K562 (cell line): ENCODE results near the gene GPX7. TPM values are rescaled to one million over a fixed set of nuclear protein-coding genes. Genes with fewer than 3 reads are reported as not detected.

Source experiments
- BRD9 ChIP-seq: fragments of 450-650 bp; IDR thresholded peaks from 2 replicates; pipeline ENCODE4 v1.6.1; 2018; ENCODE audit warnings: low read depth; ENCODE audit not compliant: partially characterized antibody
- CBFB ChIP-seq: sonication (generic); formaldehyde crosslinking; IDR thresholded peaks from 2 replicates; pipeline ENCODE4 v1.4.0; 2020; ENCODE audit warnings: mild to moderate bottlenecking, missing genetic modification reagents
- HMG20A ChIP-seq: fragments of 450-650 bp; formaldehyde crosslinking; conservative IDR thresholded peaks from 2 replicates; pipeline ENCODE4 v1.4.0; 2020; ENCODE audit warnings: mild to moderate bottlenecking, mixed read lengths
- MTA1 ChIP-seq: fragments of 450-650 bp; IDR thresholded peaks from 2 replicates; pipeline ENCODE4 v1.6.1; 2017; ENCODE audit warnings: borderline replicate concordance
- NELFE ChIP-seq: IDR thresholded peaks from 2 replicates; pipeline ENCODE4 v1.6.1; 2011; ENCODE audit warnings: mild to moderate bottlenecking; ENCODE audit not compliant: insufficient read depth, insufficient read length
- NFRKB ChIP-seq: fragments of 450-650 bp; IDR thresholded peaks from 2 replicates; pipeline ENCODE4 v1.6.1; 2016; ENCODE audit warnings: low read depth
- PHF8 ChIP-seq: fragments of 200-600 bp; sonication (generic); IDR thresholded peaks from 2 replicates; pipeline ENCODE4 v1.6.1; 2012; ENCODE audit warnings: mixed run types, mild to moderate bottlenecking, inconsistent platforms, low read length, moderate library complexity, borderline replicate concordance
- PTRF ChIP-seq: fragments of 450-650 bp; IDR thresholded peaks from 2 replicates; pipeline ENCODE4 v1.6.1; 2016; ENCODE audit warnings: mild to moderate bottlenecking, missing genetic modification characterization, missing compliant biosample characterization
- RBM15 ChIP-seq: fragments of 200-400 bp; formaldehyde crosslinking; IDR thresholded peaks from 2 replicates; pipeline ENCODE4 v1.6.1; 2018; ENCODE audit warnings: mild to moderate bottlenecking, low read length, moderate library complexity; ENCODE audit not compliant: insufficient read depth
- SPI1 ChIP-seq: IDR thresholded peaks from 2 replicates; pipeline ENCODE4 v1.6.1; 2011; ENCODE audit warnings: low read depth, low read length, control low read depth, borderline replicate concordance
- TEAD4 ChIP-seq, 2 experiments: sonication (generic) in 1 of 2; formaldehyde crosslinking in 1 of 2; IDR thresholded peaks; 2 replicates each; pipeline versions ENCODE4 v1.6.1 to v1.8.0; 2012 to 2022; ENCODE audit warnings: borderline replicate concordance in 1 of 2, inconsistent platforms in 1 of 2, low read length in 1 of 2, mild to moderate bottlenecking in 1 of 2, missing genetic modification reagents in 1 of 2
- ZNF311 ChIP-seq: fragments of 250-450 bp; sonication (Bioruptor Pico); IDR thresholded peaks from 2 replicates; pipeline ENCODE4 v1.4.0; 2020; ENCODE audit warnings: mild to moderate bottlenecking, moderate library complexity
- ZNF780A ChIP-seq: fragments of 250-450 bp; sonication (Bioruptor Pico); IDR thresholded peaks from 2 replicates; pipeline ENCODE4 v1.5.0; 2021; ENCODE audit warnings: mild to moderate bottlenecking
- polyA plus RNA-seq, 8 experiments: library from polyadenylated mRNA; depleted of rRNA in 4 of 8; stranded (reverse) in 5 of 8; unstranded in 3 of 8; fragments of >200 nt; fragmentation: Nextera tagmentation in 2 of 8; fragmentation: Illumina TruSeq in 1 of 8; extraction: Ambion mirVana in 2 of 8; extraction: Trizol in 1 of 8; gene quantifications; 2 replicates each; pipeline versions ENCODE4 v1.2.1 to v1.2.3, GENCODE V29; 2011 to 2014; ENCODE audit warnings: inconsistent platforms in 1 of 8, missing spikeins in 1 of 8
- total RNA-seq, 7 experiments: library from RNA; depleted of rRNA in 6 of 7; stranded (reverse); fragments of >200 nt in 6 of 7; fragmentation: Illumina TruSeq in 2 of 7; extraction: Trizol in 2 of 7; gene quantifications; 2 replicates each; pipeline versions ENCODE4 v1.2.1 to v1.2.3, GENCODE V29; 2011 to 2021; ENCODE audit warnings: low replicate concordance in 1 of 7
- TF ChIP-seq, protein P1 (sequence below): fragments of 450-650 bp; IDR thresholded peaks from 2 replicates; pipeline ENCODE4 v1.7.0; 2016; ENCODE audit warnings: borderline replicate concordance
- TF ChIP-seq, protein P2 (sequence below): fragments of 250-450 bp; sonication (Bioruptor Pico); IDR thresholded peaks from 2 replicates; pipeline ENCODE4 v1.5.0; 2021; ENCODE audit warnings: mild to moderate bottlenecking, borderline replicate concordance
- TF ChIP-seq, protein P3 (sequence below), 3 experiments: fragments of 200-800 bp in 1 of 3; fragments of 250-450 bp in 1 of 3; fragments of 450-650 bp in 1 of 3; sonication (Bioruptor Pico) in 1 of 3; sonication (Bioruptor generic) in 1 of 3; formaldehyde crosslinking in 1 of 3; IDR thresholded peaks; 2 replicates each; pipeline versions ENCODE4 v1.6.1 to v1.8.0; 2016 to 2022; ENCODE audit warnings: mild to moderate bottlenecking in 2 of 3, missing genetic modification characterization in 2 of 3, missing compliant biosample characterization in 1 of 3, moderate library complexity in 1 of 3
- TF ChIP-seq, protein P4 (sequence below): IDR thresholded peaks from 2 replicates; pipeline ENCODE4 v1.6.1; 2012; ENCODE audit warnings: low read depth, low read length, improper control_type of control experiment, borderline replicate concordance

GPX7 gene
- total and polyA plus RNA-seq, 9 of the 15 experiments (the other 6 are each of a cell fraction or from before 2014, with no cell fraction given) = 0.08 TPM; not detected in 8

DNA sequence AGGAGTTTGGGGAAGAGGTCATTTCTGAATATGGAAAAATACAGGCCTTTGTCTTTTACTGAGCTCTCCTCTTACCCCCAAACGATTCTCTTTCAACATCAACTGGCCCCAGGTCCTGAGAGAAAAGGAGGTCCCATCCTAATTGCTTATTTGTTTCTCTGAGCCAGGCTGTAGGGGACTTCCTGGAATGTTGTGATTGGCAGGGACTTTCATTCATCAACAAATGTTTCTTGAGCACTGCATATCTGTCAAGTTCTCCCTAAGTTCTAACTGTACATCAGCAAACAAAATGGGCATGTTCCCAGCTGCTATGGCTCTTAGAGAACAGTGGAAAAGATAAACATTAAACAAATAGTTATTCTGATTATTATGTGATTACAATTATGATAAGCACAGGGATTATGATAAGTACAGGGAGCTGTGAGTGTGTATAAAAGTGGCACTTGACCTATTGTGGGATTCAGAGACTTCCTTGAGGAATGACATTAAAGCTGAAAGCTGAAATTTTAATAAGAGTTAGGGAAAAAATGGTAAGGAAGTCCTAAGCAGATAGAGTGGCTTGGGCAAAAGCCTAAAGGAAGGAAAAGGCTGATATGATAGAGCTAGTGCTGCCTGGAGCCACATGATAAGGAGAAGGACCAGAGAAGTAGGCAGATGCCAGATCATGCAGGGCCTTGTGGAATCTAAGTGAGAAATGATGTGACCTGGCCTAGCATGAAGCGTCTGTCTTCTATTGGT lies 11.6 kb downstream of the GPX7 start (continued):
- TF ChIP-seq, protein P1, sequence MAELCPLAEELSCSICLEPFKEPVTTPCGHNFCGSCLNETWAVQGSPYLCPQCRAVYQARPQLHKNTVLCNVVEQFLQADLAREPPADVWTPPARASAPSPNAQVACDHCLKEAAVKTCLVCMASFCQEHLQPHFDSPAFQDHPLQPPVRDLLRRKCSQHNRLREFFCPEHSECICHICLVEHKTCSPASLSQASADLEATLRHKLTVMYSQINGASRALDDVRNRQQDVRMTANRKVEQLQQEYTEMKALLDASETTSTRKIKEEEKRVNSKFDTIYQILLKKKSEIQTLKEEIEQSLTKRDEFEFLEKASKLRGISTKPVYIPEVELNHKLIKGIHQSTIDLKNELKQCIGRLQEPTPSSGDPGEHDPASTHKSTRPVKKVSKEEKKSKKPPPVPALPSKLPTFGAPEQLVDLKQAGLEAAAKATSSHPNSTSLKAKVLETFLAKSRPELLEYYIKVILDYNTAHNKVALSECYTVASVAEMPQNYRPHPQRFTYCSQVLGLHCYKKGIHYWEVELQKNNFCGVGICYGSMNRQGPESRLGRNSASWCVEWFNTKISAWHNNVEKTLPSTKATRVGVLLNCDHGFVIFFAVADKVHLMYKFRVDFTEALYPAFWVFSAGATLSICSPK = no peak
- TF ChIP-seq, protein P2, sequence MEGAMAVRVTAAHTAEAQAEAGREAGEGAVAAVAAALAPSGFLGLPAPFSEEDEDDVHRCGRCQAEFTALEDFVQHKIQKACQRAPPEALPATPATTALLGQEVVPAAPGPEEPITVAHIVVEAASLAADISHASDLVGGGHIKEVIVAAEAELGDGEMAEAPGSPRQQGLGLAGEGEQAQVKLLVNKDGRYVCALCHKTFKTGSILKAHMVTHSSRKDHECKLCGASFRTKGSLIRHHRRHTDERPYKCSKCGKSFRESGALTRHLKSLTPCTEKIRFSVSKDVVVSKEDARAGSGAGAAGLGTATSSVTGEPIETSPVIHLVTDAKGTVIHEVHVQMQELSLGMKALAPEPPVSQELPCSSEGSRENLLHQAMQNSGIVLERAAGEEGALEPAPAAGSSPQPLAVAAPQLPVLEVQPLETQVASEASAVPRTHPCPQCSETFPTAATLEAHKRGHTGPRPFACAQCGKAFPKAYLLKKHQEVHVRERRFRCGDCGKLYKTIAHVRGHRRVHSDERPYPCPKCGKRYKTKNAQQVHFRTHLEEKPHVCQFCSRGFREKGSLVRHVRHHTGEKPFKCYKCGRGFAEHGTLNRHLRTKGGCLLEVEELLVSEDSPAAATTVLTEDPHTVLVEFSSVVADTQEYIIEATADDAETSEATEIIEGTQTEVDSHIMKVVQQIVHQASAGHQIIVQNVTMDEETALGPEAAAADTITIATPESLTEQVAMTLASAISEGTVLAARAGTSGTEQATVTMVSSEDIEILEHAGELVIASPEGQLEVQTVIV (CRISPR knock-in tag) = no peak
- no peak for TF ChIP-seq PHF8
- peak; percentile 94 for TF ChIP-seq TEAD4 (IDR thresholded peaks at IDR 0.05; ENCODE audit: low read length)
- TF ChIP-seq TEAD4 (CRISPR knock-in tag; IDR thresholded peaks at IDR 0.05; ENCODE audit: borderline replicate concordance) = no peak
- no peak for TF ChIP-seq ZNF311 (CRISPR knock-in tag)
- TF ChIP-seq RBM15 = no peak
- TF ChIP-seq HMG20A (CRISPR knock-in tag) = no peak
- TF ChIP-seq NELFE = no peak
- peak; percentile 27 for TF ChIP-seq BRD9
- no peak for TF ChIP-seq NFRKB
- no peak for TF ChIP-seq PTRF (tag)
- TF ChIP-seq SPI1 = peak; percentile 45; the same call in 1 of the 2 replicates
- peak; percentile 65; the same call in 1 of the 2 replicates for TF ChIP-seq MTA1
- TF ChIP-seq, protein P3, sequence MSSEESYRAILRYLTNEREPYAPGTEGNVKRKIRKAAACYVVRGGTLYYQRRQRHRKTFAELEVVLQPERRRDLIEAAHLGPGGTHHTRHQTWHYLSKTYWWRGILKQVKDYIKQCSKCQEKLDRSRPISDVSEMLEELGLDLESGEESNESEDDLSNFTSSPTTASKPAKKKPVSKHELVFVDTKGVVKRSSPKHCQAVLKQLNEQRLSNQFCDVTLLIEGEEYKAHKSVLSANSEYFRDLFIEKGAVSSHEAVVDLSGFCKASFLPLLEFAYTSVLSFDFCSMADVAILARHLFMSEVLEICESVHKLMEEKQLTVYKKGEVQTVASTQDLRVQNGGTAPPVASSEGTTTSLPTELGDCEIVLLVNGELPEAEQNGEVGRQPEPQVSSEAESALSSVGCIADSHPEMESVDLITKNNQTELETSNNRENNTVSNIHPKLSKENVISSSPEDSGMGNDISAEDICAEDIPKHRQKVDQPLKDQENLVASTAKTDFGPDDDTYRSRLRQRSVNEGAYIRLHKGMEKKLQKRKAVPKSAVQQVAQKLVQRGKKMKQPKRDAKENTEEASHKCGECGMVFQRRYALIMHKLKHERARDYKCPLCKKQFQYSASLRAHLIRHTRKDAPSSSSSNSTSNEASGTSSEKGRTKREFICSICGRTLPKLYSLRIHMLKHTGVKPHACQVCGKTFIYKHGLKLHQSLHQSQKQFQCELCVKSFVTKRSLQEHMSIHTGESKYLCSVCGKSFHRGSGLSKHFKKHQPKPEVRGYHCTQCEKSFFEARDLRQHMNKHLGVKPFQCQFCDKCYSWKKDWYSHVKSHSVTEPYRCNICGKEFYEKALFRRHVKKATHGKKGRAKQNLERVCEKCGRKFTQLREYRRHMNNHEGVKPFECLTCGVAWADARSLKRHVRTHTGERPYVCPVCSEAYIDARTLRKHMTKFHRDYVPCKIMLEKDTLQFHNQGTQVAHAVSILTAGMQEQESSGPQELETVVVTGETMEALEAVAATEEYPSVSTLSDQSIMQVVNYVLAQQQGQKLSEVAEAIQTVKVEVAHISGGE (CRISPR knock-in tag; IDR thresholded peaks at IDR 0.05) = 0 out of 6 replicates have a peak, but pooled peaks of 1 of the 3 experiments have one; percentile 65
- TF ChIP-seq ZNF780A (CRISPR knock-in tag) = no peak
- no peak for TF ChIP-seq CBFB (CRISPR knock-in tag)
- TF ChIP-seq, protein P4, sequence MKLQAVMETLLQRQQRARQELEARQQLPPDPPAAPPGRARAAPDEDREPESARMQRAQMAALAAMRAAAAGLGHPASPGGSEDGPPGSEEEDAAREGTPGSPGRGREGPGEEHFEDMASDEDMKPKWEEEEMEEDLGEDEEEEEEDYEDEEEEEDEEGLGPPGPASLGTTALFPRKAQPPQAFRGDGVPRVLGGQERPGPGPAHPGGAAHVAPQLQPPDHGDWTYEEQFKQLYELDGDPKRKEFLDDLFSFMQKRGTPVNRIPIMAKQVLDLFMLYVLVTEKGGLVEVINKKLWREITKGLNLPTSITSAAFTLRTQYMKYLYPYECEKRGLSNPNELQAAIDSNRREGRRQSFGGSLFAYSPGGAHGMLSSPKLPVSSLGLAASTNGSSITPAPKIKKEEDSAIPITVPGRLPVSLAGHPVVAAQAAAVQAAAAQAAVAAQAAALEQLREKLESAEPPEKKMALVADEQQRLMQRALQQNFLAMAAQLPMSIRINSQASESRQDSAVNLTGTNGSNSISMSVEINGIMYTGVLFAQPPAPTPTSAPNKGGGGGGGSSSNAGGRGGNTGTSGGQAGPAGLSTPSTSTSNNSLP = peak; percentile 93; the same call in 1 of the 2 replicates
